Measurements from ENCODE around the gene MUC2. TPM values are rescaled to one million over a fixed set of nuclear protein-coding genes. Genes with fewer than 3 reads are reported as not detected.

Gene MUC2
- total RNA-seq, 2 experiments from 2014 or later, result not detected

DNA sequence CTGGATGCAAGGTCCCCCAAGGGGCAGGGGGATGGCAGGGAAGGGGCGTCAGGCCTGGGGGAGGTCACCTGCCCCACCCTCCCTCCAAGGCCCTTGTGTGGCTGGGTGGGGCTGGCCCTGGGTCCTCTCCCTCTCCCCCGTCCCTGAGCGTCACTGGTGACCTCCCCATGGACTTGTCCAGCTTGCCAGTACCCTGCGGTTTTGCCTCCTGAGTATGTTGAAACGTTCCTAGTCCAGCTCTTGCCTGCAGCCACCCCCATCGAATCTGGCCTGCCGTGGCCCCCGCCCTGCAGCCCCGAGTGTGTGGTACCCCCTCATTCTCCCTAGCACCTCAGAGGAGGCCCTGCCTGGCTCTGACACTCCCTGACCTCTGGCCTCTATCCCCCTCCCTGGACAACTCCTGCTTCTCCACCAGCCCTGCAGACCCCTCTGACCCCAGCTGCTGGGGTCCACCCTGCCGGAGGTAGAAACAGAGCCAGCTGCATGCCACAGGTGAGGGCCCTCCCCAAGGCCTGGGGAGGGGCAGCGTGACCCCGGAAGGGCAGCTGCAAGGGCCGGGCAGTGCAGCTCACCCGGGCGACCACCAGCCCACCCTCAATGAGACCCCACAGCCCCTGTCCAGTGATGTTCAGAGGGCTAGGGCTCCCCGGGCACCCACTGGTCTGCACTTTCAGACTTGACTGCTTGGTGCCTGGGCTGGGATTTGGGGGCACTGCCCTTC lies 34.1 kb upstream of the MUC2 start:
- DNase-seq, result no peak
- Mint-ChIP-seq H3K27ac (no peak overlapping the region), H3K4me1 (no peaks in the 10 kb centered on the region), H3K36me3 (ENCODE audit: low read depth) (no peaks in the 10 kb centered on the region), H3K4me3 (no peak overlapping the region), H3K9me3 (no peaks in the 10 kb centered on the region), H3K27me3 (peaks cover 4% of the 10 kb centered on the region)
- POLR2A ChIA-PET, result no interaction called here
- CTCF ChIA-PET, result no interaction called here

DNA sequence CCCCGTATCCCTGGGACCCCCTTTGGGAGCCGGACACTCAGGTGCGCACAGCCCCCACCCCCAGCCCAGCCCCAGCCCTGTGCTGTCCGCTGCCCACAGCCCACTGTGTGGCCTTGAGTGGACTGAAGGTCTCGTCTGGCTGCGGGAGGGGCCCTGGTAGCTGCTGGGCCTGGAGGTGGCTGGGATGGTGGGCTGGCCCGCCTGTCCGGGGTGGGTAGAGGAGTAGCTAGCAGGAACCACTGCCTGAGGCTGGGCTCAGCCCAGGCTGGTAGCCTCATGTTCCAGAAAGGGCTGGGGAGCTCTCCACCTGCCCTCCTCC lies 33.6 kb upstream of the MUC2 start:
- DNase-seq, result no peak
- CTCF ChIA-PET, result no interaction called here
- no peak overlapping the region for H3K4me3 Mint-ChIP-seq
- H3K27me3 Mint-ChIP-seq, result peaks cover 4% of the 10 kb centered on the region
- H3K4me1 Mint-ChIP-seq, result no peaks in the 10 kb centered on the region
- H3K27ac Mint-ChIP-seq, result no peak overlapping the region
- POLR2A ChIA-PET, result no interaction called here
- H3K9me3 Mint-ChIP-seq, result no peaks in the 10 kb centered on the region
- no peaks in the 10 kb centered on the region for H3K36me3 Mint-ChIP-seq (ENCODE audit: low read depth)

DNA sequence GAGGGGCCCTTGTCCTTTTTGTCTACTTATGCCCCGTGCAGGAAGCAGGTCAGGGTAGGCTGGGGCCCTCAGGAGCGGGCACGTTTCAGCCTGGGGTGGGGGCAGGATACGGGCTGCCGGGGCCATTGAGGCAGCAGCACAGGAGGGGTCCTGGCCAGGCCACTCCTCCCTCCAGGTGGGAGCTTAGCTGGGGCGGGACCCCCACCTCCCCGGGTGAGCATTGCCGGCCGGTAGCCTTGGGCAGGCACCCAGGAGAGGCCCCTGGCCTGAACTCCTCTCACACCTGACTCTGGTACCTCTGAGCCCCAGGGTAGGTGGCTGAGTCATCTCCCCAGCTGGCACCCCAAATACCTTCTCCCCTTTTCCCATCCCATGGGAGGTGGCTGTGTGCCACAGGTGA lies 33.2 kb upstream of the MUC2 start:
- Mint-ChIP-seq H3K9me3 (no peaks in the 10 kb centered on the region), H3K27me3 (peaks cover 7% of the 10 kb centered on the region), H3K36me3 (ENCODE audit: low read depth) (no peaks in the 10 kb centered on the region), H3K4me1 (no peaks in the 10 kb centered on the region), H3K4me3 (no peak overlapping the region), H3K27ac (no peak overlapping the region)
- no peak for DNase-seq
- ChIA-PET POLR2A (no interaction called here), CTCF (no interaction called here)

DNA sequence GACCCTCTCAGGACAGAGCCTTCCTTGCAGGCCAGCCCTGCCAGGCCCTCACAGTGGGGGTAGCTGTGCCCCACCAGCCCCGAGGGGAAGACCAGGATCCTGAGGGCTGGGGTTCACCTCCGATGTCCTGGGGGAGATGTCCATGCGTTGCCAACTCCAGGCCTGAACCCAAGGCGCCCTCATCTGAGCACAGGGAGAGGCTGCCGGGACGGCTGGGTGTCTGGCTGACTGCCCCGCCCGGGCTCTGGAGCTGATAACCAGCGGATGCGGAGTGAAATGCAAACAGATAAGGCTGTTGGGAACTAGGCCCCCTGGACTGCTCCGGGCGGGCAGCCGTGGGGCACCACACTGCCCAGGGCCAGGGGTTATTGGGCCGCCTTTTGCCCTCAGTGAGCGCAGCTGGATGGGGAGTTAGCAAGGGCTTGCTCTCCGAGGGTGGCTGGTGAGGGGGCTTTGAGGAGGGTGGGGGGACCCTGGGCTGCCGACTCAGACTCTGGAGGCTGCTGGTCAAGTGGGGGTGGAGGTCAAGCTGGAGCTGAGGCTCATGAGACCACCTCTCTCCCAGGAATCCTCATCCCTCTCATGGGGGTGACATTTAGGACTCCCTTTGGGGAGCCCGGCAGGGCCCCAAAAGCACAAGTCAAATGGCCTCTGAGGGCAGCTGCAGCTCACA lies 32.6 kb upstream of the MUC2 start:
- Mint-ChIP-seq H3K9me3 (no peaks in the 10 kb centered on the region), H3K4me3 (no peak overlapping the region), H3K27ac (no peak overlapping the region), H3K27me3 (peaks cover 9% of the 10 kb centered on the region), H3K36me3 (ENCODE audit: low read depth) (no peaks in the 10 kb centered on the region), H3K4me1 (no peaks in the 10 kb centered on the region)
- ChIA-PET POLR2A (no interaction called here), CTCF (no interaction called here)
- no peak for DNase-seq

DNA sequence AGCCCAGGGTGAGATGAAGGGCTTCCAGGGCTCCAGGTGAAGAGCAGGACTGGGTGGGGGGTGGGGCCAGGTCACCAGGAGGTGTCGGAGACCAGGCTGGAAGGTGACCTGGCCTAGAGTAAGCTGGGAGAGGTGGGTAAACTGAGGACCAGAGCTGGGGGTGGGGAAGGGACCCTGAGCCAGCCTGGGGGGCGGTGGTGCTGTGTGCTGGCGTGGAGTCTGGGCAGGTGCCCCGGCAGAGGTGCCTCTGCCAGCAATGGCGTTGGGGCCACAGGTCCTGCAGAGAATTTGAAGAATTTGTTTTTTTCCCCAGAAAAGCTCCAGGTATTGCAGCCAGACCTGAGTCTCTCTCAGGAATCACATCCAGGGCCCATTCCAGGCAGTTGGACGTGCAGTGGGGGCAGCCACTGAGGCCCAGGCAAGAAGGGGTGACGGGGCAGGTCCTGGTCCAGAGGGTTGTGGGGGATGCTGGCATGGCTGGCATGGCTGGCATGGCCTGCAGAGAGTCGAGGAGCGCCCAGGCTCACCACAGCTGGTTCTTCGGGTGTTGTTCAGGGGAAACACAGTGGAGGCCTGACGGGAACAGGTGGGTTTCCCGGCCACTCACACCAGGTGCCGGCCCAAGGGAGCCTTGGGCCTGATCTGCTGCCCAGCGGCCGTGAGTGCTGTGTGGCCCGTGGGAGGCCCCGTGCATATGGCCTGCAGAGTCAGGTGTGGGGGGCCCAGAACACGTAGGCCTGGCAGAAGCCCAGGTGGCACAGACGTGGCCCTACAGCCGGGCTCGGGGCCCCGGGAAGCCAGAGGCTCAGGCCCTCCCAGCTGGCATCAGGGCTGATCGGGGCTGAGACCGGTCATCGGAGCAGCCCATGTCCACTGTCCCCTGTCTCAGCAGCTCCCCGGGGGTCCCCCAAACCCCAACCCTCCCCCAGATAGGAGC lies 31.8 kb upstream of the MUC2 start:
- ChIA-PET POLR2A (no interaction called here), CTCF (no interaction called here)
- Mint-ChIP-seq H3K4me3 (no peak overlapping the region), H3K27ac (no peak overlapping the region), H3K4me1 (no peaks in the 10 kb centered on the region), H3K27me3 (peaks cover 9% of the 10 kb centered on the region), H3K9me3 (no peaks in the 10 kb centered on the region), H3K36me3 (ENCODE audit: low read depth) (no peaks in the 10 kb centered on the region)
- DNase-seq, result no peak

DNA sequence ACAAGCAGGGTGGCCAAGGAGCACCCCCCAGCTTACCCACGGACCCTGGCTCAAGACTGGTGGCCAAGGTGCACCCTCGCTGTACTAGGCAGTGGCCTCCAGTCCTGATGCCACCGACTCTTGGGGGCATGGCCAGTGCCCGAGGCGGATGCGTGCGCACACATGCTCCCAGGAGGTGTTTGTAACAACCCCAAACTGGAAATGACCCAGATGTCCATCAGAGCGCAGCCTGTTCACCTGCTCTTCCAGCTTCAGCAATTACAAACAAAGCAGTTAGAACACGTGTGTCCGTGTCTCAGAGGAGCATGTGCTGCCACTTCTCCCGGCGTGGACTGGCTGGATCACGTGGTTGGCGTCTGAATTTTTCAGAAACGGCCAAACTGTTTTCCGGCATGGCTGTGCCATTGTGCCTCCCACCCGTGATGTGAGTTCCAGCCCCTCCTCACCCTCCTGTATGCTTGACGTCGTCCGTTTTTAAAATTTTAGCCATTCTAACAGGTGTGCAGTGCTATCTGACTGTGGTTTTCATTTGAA lies 31.0 kb upstream of the MUC2 start:
- Mint-ChIP-seq H3K4me1 (no peaks in the 10 kb centered on the region), H3K27me3 (peaks cover 9% of the 10 kb centered on the region), H3K27ac (no peak overlapping the region), H3K4me3 (no peak overlapping the region), H3K36me3 (ENCODE audit: low read depth) (no peaks in the 10 kb centered on the region), H3K9me3 (no peaks in the 10 kb centered on the region)
- CTCF ChIA-PET, result no interaction called here
- POLR2A ChIA-PET, result no interaction called here
- no peak for DNase-seq

GRCh38 chr11:1044160-1044559 lies 30.5 kb upstream of the MUC2 start:
- Mint-ChIP-seq H3K4me1 (no peaks in the 10 kb centered on the region), H3K9me3 (no peaks in the 10 kb centered on the region), H3K27me3 (peaks cover 10% of the 10 kb centered on the region), H3K27ac (no peak overlapping the region), H3K36me3 (ENCODE audit: low read depth) (no peaks in the 10 kb centered on the region), H3K4me3 (no peak overlapping the region)
- no peak for DNase-seq
- ChIA-PET CTCF (no interaction called here), POLR2A (no interaction called here)

DNA sequence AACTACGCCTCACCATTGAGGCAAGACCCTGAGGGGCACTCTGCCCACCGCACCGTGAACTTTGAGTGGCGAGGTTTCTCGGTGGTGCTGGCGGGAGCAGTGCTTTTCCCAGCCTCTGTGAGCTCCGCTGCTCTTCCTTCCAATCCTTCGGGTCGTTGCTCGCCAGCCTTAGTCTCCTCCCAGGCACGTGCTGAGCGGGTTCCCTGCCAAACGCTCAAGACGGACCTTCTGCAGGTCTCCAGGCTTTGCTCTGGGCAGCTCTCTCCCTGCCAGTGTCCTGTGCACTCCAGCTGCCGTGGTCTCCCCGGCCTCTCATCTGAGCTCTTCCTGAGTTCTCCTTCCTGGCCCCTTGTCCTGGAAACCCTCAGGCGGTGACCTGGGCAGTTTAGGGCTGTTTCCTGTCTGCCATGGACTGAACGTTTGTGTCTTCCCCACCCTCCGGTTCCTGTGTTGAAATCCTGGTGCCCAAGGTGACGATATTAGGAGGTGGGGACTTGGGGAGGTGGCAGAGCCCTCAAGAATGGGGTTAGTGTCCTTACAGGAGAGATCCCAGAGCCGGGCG lies 27.0 kb upstream of the MUC2 start:
- H3K4me3 Mint-ChIP-seq, result no peak overlapping the region
- POLR2A ChIA-PET, result no interaction called here
- no peaks in the 10 kb centered on the region for H3K9me3 Mint-ChIP-seq
- H3K36me3 Mint-ChIP-seq (ENCODE audit: low read depth), result no peaks in the 10 kb centered on the region
- DNase-seq, result no peak
- H3K27me3 Mint-ChIP-seq, result peaks cover 10% of the 10 kb centered on the region
- no peak overlapping the region for H3K27ac Mint-ChIP-seq
- CTCF ChIA-PET, result interaction anchor here (0.9 to 2.0 kb wide), 2 partner anchors 9 to 199 kb away, joined by 3 to 8 read pairs; no protein-coding TSS in a partner anchor
- H3K4me1 Mint-ChIP-seq, result peaks cover 1% of the 10 kb centered on the region

DNA sequence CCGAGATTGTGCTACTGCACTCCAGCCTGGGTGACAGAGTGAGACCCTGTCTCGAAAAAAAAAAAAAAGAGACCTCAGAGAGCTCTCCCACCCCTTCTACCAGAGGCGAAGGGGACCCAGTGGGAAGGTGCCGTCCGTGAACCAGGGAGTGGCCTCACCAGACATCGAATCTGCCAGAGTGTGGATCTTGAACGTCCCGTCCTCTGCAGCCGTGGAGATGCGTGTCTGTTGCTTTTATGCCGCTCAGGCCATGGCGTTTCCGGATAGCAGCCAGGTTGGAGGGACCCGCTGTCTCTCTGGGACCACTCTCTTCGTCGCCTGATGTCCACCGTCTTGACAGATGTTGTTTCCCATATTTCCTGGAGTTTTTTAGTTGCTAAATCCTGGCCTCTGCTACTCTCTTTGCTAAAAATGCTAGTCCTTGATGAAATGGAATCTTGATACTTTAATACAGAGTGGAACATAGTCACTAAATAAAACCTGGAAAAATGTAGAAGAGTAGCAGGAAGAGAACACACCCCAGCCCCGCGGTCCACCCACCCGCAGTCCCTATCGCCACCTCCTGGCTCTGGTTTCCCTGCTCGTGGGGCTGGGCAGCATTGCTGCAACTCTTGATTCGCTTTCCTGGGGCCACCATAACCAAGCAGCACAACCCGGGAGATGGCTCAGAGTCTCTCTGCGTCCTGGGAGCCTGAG lies 26.2 kb upstream of the MUC2 start:
- CTCF ChIA-PET, result interaction anchor here (0.9 kb wide), 1 partner anchor 9 kb away, joined by 3 read pairs; no protein-coding TSS in a partner anchor
- H3K9me3 Mint-ChIP-seq, result no peaks in the 10 kb centered on the region
- DNase-seq, result no peak
- H3K4me1 Mint-ChIP-seq, result peaks cover 1% of the 10 kb centered on the region
- H3K27ac Mint-ChIP-seq, result no peak overlapping the region
- POLR2A ChIA-PET, result no interaction called here
- H3K27me3 Mint-ChIP-seq, result peaks cover 10% of the 10 kb centered on the region
- H3K36me3 Mint-ChIP-seq (ENCODE audit: low read depth), result no peaks in the 10 kb centered on the region
- no peak overlapping the region for H3K4me3 Mint-ChIP-seq

GRCh38 chr11:1049071-1049405 lies 25.6 kb upstream of the MUC2 start:
- no peak for DNase-seq
- no peak overlapping the region for H3K4me3 Mint-ChIP-seq
- POLR2A ChIA-PET, result no interaction called here

DNA sequence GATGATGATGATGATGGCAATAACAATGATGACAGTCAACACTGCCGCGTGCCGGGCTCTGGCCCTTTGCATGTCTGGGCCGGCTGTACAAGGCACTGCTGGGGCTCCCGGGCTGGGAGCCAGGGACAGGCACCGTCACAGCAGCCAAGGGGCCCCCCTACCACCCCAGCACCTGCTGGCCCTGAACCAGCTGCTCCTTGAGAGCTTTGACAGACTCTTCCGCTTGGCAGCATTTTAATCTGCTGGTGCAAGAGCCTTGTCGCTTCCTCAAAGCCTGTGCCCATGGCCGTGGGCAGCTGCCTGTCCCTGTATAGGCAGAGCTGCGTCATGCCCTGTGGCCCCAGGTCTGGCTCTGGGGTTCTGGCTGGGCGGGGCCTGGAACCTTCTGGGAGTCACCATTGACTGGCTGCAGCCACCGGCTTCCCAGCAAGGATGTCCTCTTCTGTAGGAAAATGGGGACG lies 25.2 kb upstream of the MUC2 start:
- no peak overlapping the region for H3K27ac Mint-ChIP-seq
- H3K4me1 Mint-ChIP-seq, result peaks cover 1% of the 10 kb centered on the region
- no peak overlapping the region for H3K4me3 Mint-ChIP-seq
- DNase-seq, result no peak
- H3K36me3 Mint-ChIP-seq (ENCODE audit: low read depth), result no peaks in the 10 kb centered on the region
- CTCF ChIA-PET, result interaction anchor here (0.6 kb wide), 1 partner anchor 140 kb away, joined by 5 read pairs; no protein-coding TSS in a partner anchor
- no peaks in the 10 kb centered on the region for H3K9me3 Mint-ChIP-seq
- POLR2A ChIA-PET, result no interaction called here
- peaks cover 10% of the 10 kb centered on the region for H3K27me3 Mint-ChIP-seq

More at GRCh38 chr11:1049071-1049405, 25.6 kb upstream of the MUC2 start:
- CTCF ChIA-PET, result no interaction called here
- peaks cover 1% of the 10 kb centered on the region for H3K4me1 Mint-ChIP-seq
- H3K36me3 Mint-ChIP-seq (ENCODE audit: low read depth), result no peaks in the 10 kb centered on the region
- no peak overlapping the region for H3K27ac Mint-ChIP-seq
- H3K27me3 Mint-ChIP-seq, result peaks cover 10% of the 10 kb centered on the region
- no peaks in the 10 kb centered on the region for H3K9me3 Mint-ChIP-seq

DNA sequence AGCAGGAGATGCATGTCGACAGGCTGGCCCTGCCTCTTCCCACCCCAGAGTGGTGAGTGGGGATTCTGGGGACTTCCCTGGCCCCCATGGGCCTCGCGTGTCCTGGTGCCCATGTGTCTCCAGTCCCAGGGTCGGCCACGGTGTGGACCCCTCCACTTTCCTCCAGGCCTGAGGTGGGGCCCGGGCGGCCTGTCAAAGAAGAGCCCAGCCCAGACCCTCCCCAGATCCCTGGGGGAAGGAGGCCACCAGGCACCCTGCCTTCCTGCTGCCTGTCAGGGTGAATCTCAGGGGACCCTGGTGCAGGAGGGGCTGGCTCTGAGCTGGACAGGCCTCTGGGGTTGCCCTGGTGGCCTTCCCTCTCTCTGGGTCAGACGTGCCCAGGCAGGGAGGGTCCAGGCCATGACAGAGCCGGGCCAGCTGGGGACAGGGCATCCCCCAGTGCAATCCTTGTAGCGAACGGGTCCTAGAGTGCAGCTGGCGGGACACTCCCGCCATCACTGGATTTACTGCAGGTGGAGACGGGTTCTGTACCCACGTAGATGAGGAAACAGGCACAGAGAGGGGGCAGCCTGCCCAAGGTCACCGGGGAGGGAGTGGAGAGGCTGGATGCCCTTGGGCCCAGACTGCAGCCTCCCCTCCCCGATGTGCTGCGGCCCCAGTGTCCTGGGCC lies 24.6 kb upstream of the MUC2 start:
- no peak for DNase-seq
- ChIA-PET POLR2A (interaction anchor here (0.6 kb wide), 1 partner anchor 202 kb away, joined by 3 read pairs; no protein-coding TSS in a partner anchor), CTCF (interaction anchor here (0.6 to 1.7 kb wide), 3 partner anchors 140 to 202 kb away, joined by 5 to 7 read pairs (median 6); no protein-coding TSS in a partner anchor)
- Mint-ChIP-seq H3K36me3 (ENCODE audit: low read depth) (no peaks in the 10 kb centered on the region), H3K4me1 (peaks cover 1% of the 10 kb centered on the region), H3K9me3 (no peaks in the 10 kb centered on the region), H3K27ac (no peak overlapping the region), H3K27me3 (peaks cover 9% of the 10 kb centered on the region), H3K4me3 (no peak overlapping the region)
